Neural progenitor cell (in vitro differentiated cells): Measurements from ENCODE around the gene GRIN3B.

Experiments used
- EZH2 ChIP-seq: fragments of 200-600 bp; sonication (generic); IDR thresholded peaks from 2 replicates; pipeline ENCODE4 v1.6.1; 2017; ENCODE audit warnings: antibody characterized with exemption, mild to moderate bottlenecking, moderate library complexity
- EZH2phosphoT487 ChIP-seq: fragments of 200-600 bp; sonication (generic); IDR thresholded peaks from 2 replicates; pipeline ENCODE4 v1.6.1; 2017; ENCODE audit warnings: antibody characterized with exemption
- TF ChIP-seq, protein P1 (sequence below): fragments of 200-600 bp; sonication (generic); IDR thresholded peaks from 2 replicates; pipeline ENCODE4 v1.5.1; 2017; ENCODE audit warnings: antibody characterized with exemption, mild to moderate bottlenecking

DNA sequence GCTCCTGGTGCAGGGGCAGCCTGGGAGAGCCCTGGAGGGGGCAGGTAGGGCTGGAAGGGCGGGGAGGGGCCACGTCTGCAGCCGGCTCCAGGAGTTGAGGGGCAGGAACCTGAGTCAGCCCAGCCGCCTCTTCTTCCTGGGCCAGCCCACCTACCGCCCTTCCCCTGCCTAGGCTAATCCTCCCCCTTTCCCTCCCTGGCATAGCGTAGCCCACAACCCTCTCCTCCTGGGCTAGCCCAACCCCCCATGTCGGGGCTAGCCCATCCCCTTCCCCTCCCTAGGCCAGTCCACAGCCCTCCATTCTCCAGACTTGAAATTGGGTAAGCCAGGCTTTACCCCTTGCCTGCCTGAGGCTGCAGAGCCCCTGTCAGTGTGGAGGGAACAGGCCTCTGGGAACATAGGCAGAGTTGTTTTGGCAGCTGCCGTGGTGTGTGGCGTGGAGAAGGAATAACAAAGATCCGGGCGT, 36.7 kb upstream of the GRIN3B start:
- TF ChIP-seq EZH2 (no peak), EZH2phosphoT487 (no peak)
- TF ChIP-seq, protein P1, sequence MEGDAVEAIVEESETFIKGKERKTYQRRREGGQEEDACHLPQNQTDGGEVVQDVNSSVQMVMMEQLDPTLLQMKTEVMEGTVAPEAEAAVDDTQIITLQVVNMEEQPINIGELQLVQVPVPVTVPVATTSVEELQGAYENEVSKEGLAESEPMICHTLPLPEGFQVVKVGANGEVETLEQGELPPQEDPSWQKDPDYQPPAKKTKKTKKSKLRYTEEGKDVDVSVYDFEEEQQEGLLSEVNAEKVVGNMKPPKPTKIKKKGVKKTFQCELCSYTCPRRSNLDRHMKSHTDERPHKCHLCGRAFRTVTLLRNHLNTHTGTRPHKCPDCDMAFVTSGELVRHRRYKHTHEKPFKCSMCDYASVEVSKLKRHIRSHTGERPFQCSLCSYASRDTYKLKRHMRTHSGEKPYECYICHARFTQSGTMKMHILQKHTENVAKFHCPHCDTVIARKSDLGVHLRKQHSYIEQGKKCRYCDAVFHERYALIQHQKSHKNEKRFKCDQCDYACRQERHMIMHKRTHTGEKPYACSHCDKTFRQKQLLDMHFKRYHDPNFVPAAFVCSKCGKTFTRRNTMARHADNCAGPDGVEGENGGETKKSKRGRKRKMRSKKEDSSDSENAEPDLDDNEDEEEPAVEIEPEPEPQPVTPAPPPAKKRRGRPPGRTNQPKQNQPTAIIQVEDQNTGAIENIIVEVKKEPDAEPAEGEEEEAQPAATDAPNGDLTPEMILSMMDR: no peak
